H9 (cell line): ENCODE data around the gene LYPD4. TPM values are rescaled to one million over a fixed set of nuclear protein-coding genes. Genes with fewer than 3 reads are reported as not detected.
"Not testable (repeated sequence)": the region's sequence is repeated elsewhere in the genome, so short reads cannot be mapped to it uniquely, and the experiment has no call there.

ENCODE experiments used
- DNase-seq: peaks from one replicate; pipeline ENCODE4 v3.0.0-alpha.2; 2017
- H2AFZ ChIP-seq: one replicate; pipeline ENCODE4 v1.6.1; 2013; ENCODE audit warnings: mild to moderate bottlenecking, low read length, control low read depth, moderate library complexity
- H2AK5ac ChIP-seq: 2 replicates; pipeline ENCODE4 v1.6.1; 2013; ENCODE audit warnings: low read length, control low read depth, mixed read lengths; ENCODE audit not compliant: insufficient read length
- H2BK120ac ChIP-seq: one replicate; pipeline ENCODE4 v1.6.1; 2013; ENCODE audit warnings: low read depth, mild to moderate bottlenecking, low read length, control low read depth, inconsistent platforms; ENCODE audit not compliant: poor library complexity, severe bottlenecking
- H2BK12ac ChIP-seq: 2 replicates; pipeline ENCODE4 v1.6.1; 2013; ENCODE audit warnings: low read length, control low read depth, mixed read lengths, low read depth; ENCODE audit not compliant: insufficient read length
- H2BK15ac ChIP-seq: 2 replicates; pipeline ENCODE4 v1.6.1; 2013; ENCODE audit warnings: low read depth, low read length, control low read depth
- H2BK20ac ChIP-seq: one replicate; pipeline ENCODE4 v1.6.1; 2013; ENCODE audit warnings: low read depth, mild to moderate bottlenecking, low read length, control low read depth, inconsistent platforms; ENCODE audit not compliant: poor library complexity, severe bottlenecking
- H2BK5ac ChIP-seq: 2 replicates; pipeline ENCODE4 v1.6.1; 2013; ENCODE audit warnings: low read length, control low read depth, mixed read lengths; ENCODE audit not compliant: insufficient read length
- H3K14ac ChIP-seq: 2 replicates; pipeline ENCODE4 v1.6.1; 2013; ENCODE audit warnings: low read length, control low read depth; ENCODE audit not compliant: insufficient read depth
- H3K18ac ChIP-seq: 2 replicates; pipeline ENCODE4 v1.6.1; 2013; ENCODE audit warnings: low read depth, mild to moderate bottlenecking, mixed read lengths, low read length, control low read depth; ENCODE audit not compliant: insufficient read length
- H3K23ac ChIP-seq: 2 replicates; pipeline ENCODE4 v1.6.1; 2013; ENCODE audit warnings: low read length, control low read depth, mixed read lengths, low read depth; ENCODE audit not compliant: insufficient read length
- H3K23me2 ChIP-seq: 2 replicates; pipeline ENCODE4 v1.6.1; 2013; ENCODE audit warnings: low read depth, mild to moderate bottlenecking, mixed read lengths, low read length, control low read depth; ENCODE audit not compliant: insufficient read length, poor library complexity, severe bottlenecking
- H3K27ac ChIP-seq: 2 replicates; pipeline ENCODE4 v1.5.1; 2013; ENCODE audit warnings: low read length, control low read depth, mixed read lengths, low read depth; ENCODE audit not compliant: insufficient read length
- H3K27me3 ChIP-seq: 2 replicates; pipeline ENCODE4 v1.6.1; 2013; ENCODE audit warnings: low read length, control low read depth, inconsistent platforms; ENCODE audit not compliant: insufficient read depth
- H3K4ac ChIP-seq: 2 replicates; pipeline ENCODE4 v1.6.1; 2013; ENCODE audit warnings: low read depth, mild to moderate bottlenecking, control low read depth, inconsistent platforms, low read length, moderate library complexity
- H3K4me1 ChIP-seq: 2 replicates; pipeline ENCODE4 v1.6.1; 2013; ENCODE audit warnings: low read length, control low read depth, inconsistent platforms; ENCODE audit not compliant: insufficient read depth
- H3K4me2 ChIP-seq: 2 replicates; pipeline ENCODE4 v1.6.1; 2013; ENCODE audit warnings: low read length, control low read depth, mixed read lengths; ENCODE audit not compliant: insufficient read length, insufficient read depth
- H3K56ac ChIP-seq: 2 replicates; pipeline ENCODE4 v1.6.1; 2013; ENCODE audit warnings: low read depth, mild to moderate bottlenecking, mixed read lengths, low read length, control low read depth; ENCODE audit not compliant: insufficient read length
- H3K79me1 ChIP-seq: 2 replicates; pipeline ENCODE4 v1.6.1; 2013; ENCODE audit warnings: low read depth, mild to moderate bottlenecking, moderate library complexity, low read length, control low read depth, inconsistent platforms; ENCODE audit not compliant: insufficient read depth, poor library complexity, severe bottlenecking
- H3K79me2 ChIP-seq: 2 replicates; pipeline ENCODE4 v1.6.1; 2013; ENCODE audit warnings: low read length, control low read depth, inconsistent platforms; ENCODE audit not compliant: insufficient read depth
- H3K9ac ChIP-seq: 2 replicates; pipeline ENCODE4 v1.6.1; 2013; ENCODE audit warnings: low read length, control low read depth, mixed read lengths; ENCODE audit not compliant: insufficient read length; ENCODE audit errors: extremely low read depth
- H3K9me3 ChIP-seq: one replicate; pipeline ENCODE4 v1.6.1; 2013; ENCODE audit warnings: low read depth, low read length, inconsistent platforms; ENCODE audit not compliant: control insufficient read depth
- H3T11ph ChIP-seq: one replicate; pipeline ENCODE4 v1.6.1; 2013; ENCODE audit warnings: mild to moderate bottlenecking, low read length, control low read depth, inconsistent platforms
- H4K20me1 ChIP-seq: one replicate; pipeline ENCODE4 v1.6.1; 2013; ENCODE audit not compliant: control insufficient read depth, insufficient read length, insufficient read depth
- H4K5ac ChIP-seq: 2 replicates; pipeline ENCODE4 v1.6.1; 2013; ENCODE audit warnings: low read depth, mild to moderate bottlenecking, mixed read lengths, low read length, control low read depth; ENCODE audit not compliant: insufficient read length
- H4K8ac ChIP-seq: replicated peaks from 2 replicates; pipeline ENCODE4 v1.6.1; 2013; ENCODE audit warnings: low read length, control low read depth, mixed read lengths, low read depth; ENCODE audit not compliant: insufficient read length
- H4K91ac ChIP-seq: 2 replicates; pipeline ENCODE4 v1.6.1; 2013; ENCODE audit warnings: low read depth, mild to moderate bottlenecking, moderate library complexity, mixed read lengths, low read length, control low read depth; ENCODE audit not compliant: insufficient read length
- H3K27ac Mint-ChIP-seq, 3 experiments: 2 replicates in 2 of 3; 3 replicates in 1 of 3; pipeline ENCODE4 v1.8.0; 2020 to 2021; ENCODE audit warnings: mixed read lengths in 3 of 3, mild to moderate bottlenecking in 1 of 3, moderate library complexity in 1 of 3
- H3K27me3 Mint-ChIP-seq: 2 replicates; pipeline ENCODE4 v1.8.0; 2021; ENCODE audit warnings: low read depth, mild to moderate bottlenecking, moderate library complexity, mixed read lengths
- H3K36me3 Mint-ChIP-seq, 3 experiments: 2 replicates in 2 of 3; 3 replicates in 1 of 3; pipeline ENCODE4 v1.8.0; 2020 to 2021; ENCODE audit warnings: low read depth in 3 of 3, mixed read lengths in 3 of 3; ENCODE audit not compliant: insufficient read depth in 1 of 3
- H3K4me1 Mint-ChIP-seq, 2 experiments: 2 replicates each; pipeline ENCODE4 v1.8.0; 2020; ENCODE audit warnings: mixed read lengths in 2 of 2
- H3K4me3 Mint-ChIP-seq, 2 experiments: 2 replicates in 1 of 2; 3 replicates in 1 of 2; pipeline ENCODE4 v1.8.0; 2020 to 2021; ENCODE audit warnings: mild to moderate bottlenecking in 2 of 2, mixed read lengths in 2 of 2, moderate library complexity in 1 of 2
- H3K9me3 Mint-ChIP-seq, 2 experiments: 2 replicates in 1 of 2; 3 replicates in 1 of 2; pipeline ENCODE4 v1.8.0; 2020; ENCODE audit warnings: mild to moderate bottlenecking in 2 of 2, mixed read lengths in 2 of 2, moderate library complexity in 1 of 2
- WGBS: extraction: QIAGEN DNeasy Blood & Tissue Kit; methylation state at CpG from one replicate; pipeline ENCODE4 v1.1.7; 2013; ENCODE audit warnings: missing lambda C conversion rate, low lambda C conversion rate, mixed read lengths; ENCODE audit not compliant: insufficient read length; ENCODE audit errors: extremely low coverage; 5-methylcytosine and 5-hydroxymethylcytosine counted together
- total RNA-seq: library from RNA; stranded (reverse); gene quantifications from 2 replicates; pipeline ENCODE4 v1.2.1, GENCODE V29; 2021
- TF ChIP-seq, protein P1 (sequence below): fragments of 200-600 bp; sonication (generic); conservative IDR thresholded peaks from 3 replicates; pipeline ENCODE4 v1.8.0; 2021; ENCODE audit warnings: antibody characterized with exemption, mild to moderate bottlenecking

LYPD4 gene
- total RNA-seq, 1 experiment from 2014 or later, result not detected

DNA sequence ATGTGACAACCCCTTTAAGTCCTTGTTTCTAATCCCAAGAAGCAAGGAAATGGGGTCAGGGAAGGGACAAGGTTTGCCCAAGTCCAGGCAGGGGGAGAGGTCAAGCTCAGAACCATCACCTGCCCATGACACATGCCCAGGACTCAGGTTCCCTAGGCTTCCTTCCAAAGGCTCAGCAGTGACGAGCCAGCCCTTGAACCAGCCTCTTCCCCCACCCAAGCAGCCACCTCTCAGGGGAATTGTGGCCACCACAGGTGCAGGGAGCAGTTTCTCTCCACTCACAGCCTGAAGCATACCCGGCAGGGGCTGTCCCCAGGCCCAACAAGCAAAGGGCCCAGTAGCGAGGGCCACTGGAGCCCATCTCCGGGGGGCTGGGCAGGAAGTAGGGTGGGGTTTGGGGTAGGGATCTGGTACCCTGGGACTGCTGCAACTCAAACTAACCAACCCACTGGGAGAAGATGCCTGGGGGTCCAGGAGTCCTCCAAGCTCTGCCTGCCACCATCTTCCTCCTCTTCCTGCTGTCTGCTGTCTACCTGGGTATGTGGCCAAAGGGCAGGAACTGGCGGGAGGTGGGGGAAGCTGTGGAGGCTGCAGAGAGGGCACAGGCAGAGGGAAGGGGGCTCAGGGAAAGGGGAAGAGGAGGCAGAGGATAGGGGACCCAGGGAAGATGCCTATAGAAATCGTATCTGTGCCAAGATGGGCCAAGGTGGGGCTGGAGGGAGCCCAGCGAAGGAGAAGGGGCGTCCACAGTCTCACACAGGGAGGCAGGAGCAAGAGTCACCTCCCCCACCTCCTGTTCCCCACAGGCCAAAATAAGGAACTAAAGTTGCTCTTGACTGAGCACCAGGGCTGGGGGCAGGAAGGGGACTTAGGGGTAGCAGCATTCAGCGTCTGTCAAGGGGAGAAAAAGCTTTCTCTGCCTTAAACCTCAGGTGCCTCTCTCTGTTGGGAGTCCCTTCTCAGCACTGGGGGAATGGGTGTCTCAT lies 32.7 kb upstream of the LYPD4 start, which contains the start of gene CD79A:
Gene CD79A, plus strand, starts transcription at position 433 of the 986 bp plus-strand sequence. Its CDS starts 26 bp downstream, at position 459.
- no peak within 1 kb of the TSS for H4K91ac ChIP-seq
- no peak within 1 kb of the TSS for H2BK15ac ChIP-seq
- no peak within 1 kb of the TSS for H2BK120ac ChIP-seq
- no peak within 1 kb of the TSS for H3T11ph ChIP-seq
- no peaks in the 10 kb centered on the region for H3K79me2 ChIP-seq
- no peak within 1 kb of the TSS for H3K4me2 ChIP-seq
- H3K9ac ChIP-seq, result no peak within 1 kb of the TSS
- peaks cover 3 to 18% of the 10 kb centered on the region in 2 experiments for H3K4me1 Mint-ChIP-seq
- H3K4ac ChIP-seq, result no peak within 1 kb of the TSS
- H3K27ac Mint-ChIP-seq, result no peak within 1 kb of the TSS; a peak in 1 of 7 replicates
- H3K27me3 ChIP-seq, result no peaks in the 10 kb centered on the region
- H2AK5ac ChIP-seq, result no peak within 1 kb of the TSS
- peaks cover 42% of the 10 kb centered on the region for H3K27me3 Mint-ChIP-seq
- no peak within 1 kb of the TSS for H4K8ac ChIP-seq
- no peaks in the 10 kb centered on the region for H3K36me3 Mint-ChIP-seq
- no peak within 1 kb of the TSS for H3K27ac ChIP-seq
- no peak within 1 kb of the TSS for H2BK20ac ChIP-seq
- no peak within 1 kb of the TSS for H3K18ac ChIP-seq
- no peak within 1 kb of the TSS for H2BK5ac ChIP-seq
- no peak within 1 kb of the TSS for H3K4me3 Mint-ChIP-seq
- H3K79me1 ChIP-seq, result no peaks in the 10 kb centered on the region
- no peak within 1 kb of the TSS for H4K5ac ChIP-seq
- H2BK12ac ChIP-seq, result no peak within 1 kb of the TSS
- WGBS, result no CpG with 5 or more reads among the region's 9 CpGs
- H3K23ac ChIP-seq, result no peak within 1 kb of the TSS
- no peaks in the 10 kb centered on the region for H3K23me2 ChIP-seq
- H3K56ac ChIP-seq, result no peak within 1 kb of the TSS
- no peaks in the 10 kb centered on the region for H3K9me3 ChIP-seq
- no peak within 1 kb of the TSS for H2AFZ ChIP-seq
- no peaks in the 10 kb centered on the region for H3K4me1 ChIP-seq
- H4K20me1 ChIP-seq, result no peaks in the 10 kb centered on the region
- DNase-seq, result no peak
- no peaks in the 10 kb centered on the region for H3K9me3 Mint-ChIP-seq
- no peak within 1 kb of the TSS for H3K14ac ChIP-seq
- TF ChIP-seq, protein P1, sequence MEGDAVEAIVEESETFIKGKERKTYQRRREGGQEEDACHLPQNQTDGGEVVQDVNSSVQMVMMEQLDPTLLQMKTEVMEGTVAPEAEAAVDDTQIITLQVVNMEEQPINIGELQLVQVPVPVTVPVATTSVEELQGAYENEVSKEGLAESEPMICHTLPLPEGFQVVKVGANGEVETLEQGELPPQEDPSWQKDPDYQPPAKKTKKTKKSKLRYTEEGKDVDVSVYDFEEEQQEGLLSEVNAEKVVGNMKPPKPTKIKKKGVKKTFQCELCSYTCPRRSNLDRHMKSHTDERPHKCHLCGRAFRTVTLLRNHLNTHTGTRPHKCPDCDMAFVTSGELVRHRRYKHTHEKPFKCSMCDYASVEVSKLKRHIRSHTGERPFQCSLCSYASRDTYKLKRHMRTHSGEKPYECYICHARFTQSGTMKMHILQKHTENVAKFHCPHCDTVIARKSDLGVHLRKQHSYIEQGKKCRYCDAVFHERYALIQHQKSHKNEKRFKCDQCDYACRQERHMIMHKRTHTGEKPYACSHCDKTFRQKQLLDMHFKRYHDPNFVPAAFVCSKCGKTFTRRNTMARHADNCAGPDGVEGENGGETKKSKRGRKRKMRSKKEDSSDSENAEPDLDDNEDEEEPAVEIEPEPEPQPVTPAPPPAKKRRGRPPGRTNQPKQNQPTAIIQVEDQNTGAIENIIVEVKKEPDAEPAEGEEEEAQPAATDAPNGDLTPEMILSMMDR, result no peak

DNA sequence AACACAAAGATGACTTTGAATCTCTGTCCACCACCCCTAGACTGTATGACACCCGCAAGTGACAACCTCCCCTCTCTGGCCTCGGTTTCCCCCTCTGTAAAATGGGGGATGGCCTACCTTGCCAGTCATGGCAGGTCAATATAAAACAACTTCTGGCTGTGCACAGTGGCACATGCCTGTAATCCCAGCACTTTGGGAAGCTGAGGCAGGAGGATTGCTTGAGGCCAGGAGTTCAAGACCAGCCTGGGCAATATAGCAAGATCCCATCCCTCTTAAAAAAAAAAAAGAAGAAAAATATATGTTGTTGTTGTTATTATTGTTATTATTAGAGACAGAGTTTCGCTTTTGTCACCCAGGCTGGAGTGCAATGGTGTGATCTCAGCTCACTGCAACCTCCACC lies 31.5 kb upstream of the LYPD4 start:
- not testable (repeated sequence) for H4K20me1 ChIP-seq, H3T11ph ChIP-seq, H3K9ac ChIP-seq, H2BK15ac ChIP-seq, H3K4me1 ChIP-seq, H3K79me1 ChIP-seq, H3K23ac ChIP-seq, H3K18ac ChIP-seq, H3K4me2 ChIP-seq, H4K5ac ChIP-seq, H3K56ac ChIP-seq, H4K8ac ChIP-seq, H3K4ac ChIP-seq, H3K9me3 Mint-ChIP-seq, H3K14ac ChIP-seq, H3K27ac Mint-ChIP-seq, H3K27me3 ChIP-seq, H3K9me3 ChIP-seq, H4K91ac ChIP-seq, H3K23me2 ChIP-seq, H2AFZ ChIP-seq, H2BK20ac ChIP-seq, H2BK120ac ChIP-seq, H3K27ac ChIP-seq, H3K79me2 ChIP-seq, H2BK12ac ChIP-seq, DNase-seq, H2BK5ac ChIP-seq, H3K4me3 Mint-ChIP-seq, H2AK5ac ChIP-seq
- Mint-ChIP-seq H3K27me3 (peaks cover 34% of the 10 kb centered on the region), H3K4me1 (peaks cover 2 to 13% of the 10 kb centered on the region in 2 experiments; a peak in 2 of 4 replicates), H3K36me3 (peaks cover 5 to 11% (median 11%) of the 10 kb centered on the region in 3 experiments; a peak in 6 of 7 replicates)
- WGBS, result no CpG with 5 or more reads among the region's 3 CpGs
